ENCODE data around the gene CAV1. TPM values are rescaled to one million over a fixed set of nuclear protein-coding genes. Genes with fewer than 3 reads are reported as not detected.

CAV1 gene
- total RNA-seq, 1 donor from 2014 or later, result 502 TPM

- Mint-ChIP-seq H3K27ac (ENCODE audit: unreplicated experiment) (peak overlapping the region; percentile 94), H3K36me3 (ENCODE audit: unreplicated experiment) (no peaks in the 10 kb centered on the region), H3K27me3 (ENCODE audit: unreplicated experiment) (no peaks in the 10 kb centered on the region), H3K9me3 (ENCODE audit: unreplicated experiment) (peaks cover 3% of the 10 kb centered on the region), H3K4me1 (ENCODE audit: unreplicated experiment) (peaks cover 84% of the 10 kb centered on the region), H3K4me3 (ENCODE audit: unreplicated experiment) (no peak overlapping the region)
- no peak for DNase-seq (ENCODE audit: extremely low spot score, unreplicated experiment)
- no peak for TF ChIP-seq CTCF (IDR thresholded peaks at IDR 0.05)
Observed at GRCh38 chr7:116578526-116578925, 53.7 kb downstream of the CAV1 start.

DNA sequence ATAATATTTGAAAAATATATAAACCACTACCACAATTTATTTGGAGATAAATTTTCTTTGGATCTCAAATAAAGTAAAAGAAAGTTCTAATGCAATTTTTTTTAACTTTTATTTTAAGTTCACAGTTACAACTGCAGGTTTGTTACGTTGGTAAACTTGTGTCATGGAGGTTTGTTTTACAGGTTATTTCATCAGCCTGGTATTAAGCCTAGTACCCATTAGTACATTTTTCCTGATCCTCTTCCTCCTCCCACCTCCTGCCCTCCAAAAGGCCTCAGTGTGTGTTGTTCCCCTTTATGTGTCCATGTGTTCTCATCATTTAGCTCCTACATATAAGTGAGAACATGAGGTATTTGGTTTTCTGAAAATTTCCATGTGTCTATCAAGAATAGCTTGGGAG, 54.5 kb downstream of the CAV1 start:
- Mint-ChIP-seq H3K4me1 (ENCODE audit: unreplicated experiment) (peaks cover 83% of the 10 kb centered on the region), H3K9me3 (ENCODE audit: unreplicated experiment) (peaks cover 3% of the 10 kb centered on the region), H3K4me3 (ENCODE audit: unreplicated experiment) (no peak overlapping the region), H3K36me3 (ENCODE audit: unreplicated experiment) (no peaks in the 10 kb centered on the region), H3K27ac (ENCODE audit: unreplicated experiment) (peak overlapping the region; percentile 48), H3K27me3 (ENCODE audit: unreplicated experiment) (no peaks in the 10 kb centered on the region)
- DNase-seq (ENCODE audit: extremely low spot score, unreplicated experiment), result no peak
- TF ChIP-seq CTCF (IDR thresholded peaks at IDR 0.05), result no peak

DNA sequence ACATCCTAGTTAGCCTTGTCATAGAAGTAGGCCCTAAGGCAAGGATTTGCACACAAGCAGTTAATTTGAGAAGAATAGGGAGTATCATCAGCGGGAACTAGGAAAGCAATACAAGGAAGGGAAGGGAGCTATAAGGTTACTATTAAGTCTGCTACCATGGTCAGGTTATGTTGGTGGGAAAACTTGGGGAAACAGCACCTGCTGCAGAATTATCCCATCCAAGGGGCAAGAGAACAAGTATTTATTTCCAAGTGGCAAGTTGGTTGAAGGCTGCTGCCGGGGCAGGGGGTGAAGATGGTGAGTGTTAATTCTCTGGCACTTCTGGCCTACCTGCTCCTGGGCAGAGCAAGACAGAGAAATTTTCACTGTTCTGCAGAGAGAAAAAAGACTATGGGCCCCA, 55.0 kb downstream of the CAV1 start:
- no peak for DNase-seq (ENCODE audit: extremely low spot score, unreplicated experiment)
- no peaks in the 10 kb centered on the region for H3K36me3 Mint-ChIP-seq (ENCODE audit: unreplicated experiment)
- no peak for TF ChIP-seq CTCF (IDR thresholded peaks at IDR 0.05)
- H3K27me3 Mint-ChIP-seq (ENCODE audit: unreplicated experiment), result no peaks in the 10 kb centered on the region
- H3K4me1 Mint-ChIP-seq (ENCODE audit: unreplicated experiment), result peaks cover 78% of the 10 kb centered on the region
- peak overlapping the region; percentile 48 for H3K27ac Mint-ChIP-seq (ENCODE audit: unreplicated experiment)
- H3K4me3 Mint-ChIP-seq (ENCODE audit: unreplicated experiment), result no peak overlapping the region
- peaks cover 3% of the 10 kb centered on the region for H3K9me3 Mint-ChIP-seq (ENCODE audit: unreplicated experiment)

- peaks cover 62% of the 10 kb centered on the region for H3K4me1 Mint-ChIP-seq (ENCODE audit: unreplicated experiment)
- H3K27me3 Mint-ChIP-seq (ENCODE audit: unreplicated experiment), result no peaks in the 10 kb centered on the region
- H3K4me3 Mint-ChIP-seq (ENCODE audit: unreplicated experiment), result no peak overlapping the region
- TF ChIP-seq CTCF (IDR thresholded peaks at IDR 0.05), result peak; percentile 44
- H3K36me3 Mint-ChIP-seq (ENCODE audit: unreplicated experiment), result no peaks in the 10 kb centered on the region
- peak overlapping the region; percentile 100 for H3K27ac Mint-ChIP-seq (ENCODE audit: unreplicated experiment)
- H3K9me3 Mint-ChIP-seq (ENCODE audit: unreplicated experiment), result peaks cover 3% of the 10 kb centered on the region
- DNase-seq (ENCODE audit: extremely low spot score, unreplicated experiment), result no peak
Observed at GRCh38 chr7:116582164-116582732, 57.4 kb downstream of the CAV1 start.

DNA sequence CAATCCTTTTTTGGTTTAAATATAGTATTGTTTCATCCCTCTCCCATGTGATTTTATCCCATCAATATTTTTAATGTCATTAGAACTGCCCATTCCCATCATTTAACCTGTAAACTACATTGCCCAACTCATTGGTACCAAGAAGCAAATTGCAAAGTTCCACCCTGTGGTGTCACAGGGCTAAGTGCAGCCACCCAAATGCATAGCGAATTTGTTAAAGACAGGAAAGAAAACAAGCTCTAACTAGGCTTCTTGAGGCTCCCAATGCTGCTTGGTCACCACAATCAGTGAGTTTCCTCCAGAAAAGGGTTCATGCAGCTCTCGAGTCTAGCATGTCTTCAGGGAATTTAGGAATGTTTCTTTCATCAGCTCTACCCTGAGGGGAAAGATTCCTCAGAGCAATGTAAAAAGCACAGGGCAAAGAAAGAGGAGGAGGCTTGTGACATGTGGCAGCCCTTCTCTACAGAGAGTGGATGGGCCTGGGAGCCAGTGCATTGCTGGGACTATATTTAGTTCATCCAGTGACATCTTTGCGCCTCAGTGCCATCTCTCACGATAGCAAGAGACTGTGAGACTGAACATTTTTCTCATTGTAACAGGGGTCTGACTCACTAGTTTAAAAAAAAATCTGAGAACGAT, 58.1 kb downstream of the CAV1 start:
- Mint-ChIP-seq H3K27me3 (ENCODE audit: unreplicated experiment) (no peaks in the 10 kb centered on the region), H3K36me3 (ENCODE audit: unreplicated experiment) (no peaks in the 10 kb centered on the region), H3K4me3 (ENCODE audit: unreplicated experiment) (peak overlapping the region; percentile 72), H3K4me1 (ENCODE audit: unreplicated experiment) (peaks cover 59% of the 10 kb centered on the region), H3K27ac (ENCODE audit: unreplicated experiment) (peak overlapping the region; percentile 100), H3K9me3 (ENCODE audit: unreplicated experiment) (peaks cover 3% of the 10 kb centered on the region)
- DNase-seq (ENCODE audit: extremely low spot score, unreplicated experiment), result peak; percentile 88
- no peak for TF ChIP-seq CTCF (IDR thresholded peaks at IDR 0.05)

All from osteocyte (in vitro differentiated cells).